GM10847 (cell line): ENCODE results near the gene SLC43A2.

Experiments used
- POLR2A ChIP-seq: IDR thresholded peaks from 2 replicates; pipeline ENCODE4 v1.6.1; 2011; ENCODE audit not compliant: insufficient read length; ENCODE audit errors: extremely low read depth

The SLC43A2 gene

DNA sequence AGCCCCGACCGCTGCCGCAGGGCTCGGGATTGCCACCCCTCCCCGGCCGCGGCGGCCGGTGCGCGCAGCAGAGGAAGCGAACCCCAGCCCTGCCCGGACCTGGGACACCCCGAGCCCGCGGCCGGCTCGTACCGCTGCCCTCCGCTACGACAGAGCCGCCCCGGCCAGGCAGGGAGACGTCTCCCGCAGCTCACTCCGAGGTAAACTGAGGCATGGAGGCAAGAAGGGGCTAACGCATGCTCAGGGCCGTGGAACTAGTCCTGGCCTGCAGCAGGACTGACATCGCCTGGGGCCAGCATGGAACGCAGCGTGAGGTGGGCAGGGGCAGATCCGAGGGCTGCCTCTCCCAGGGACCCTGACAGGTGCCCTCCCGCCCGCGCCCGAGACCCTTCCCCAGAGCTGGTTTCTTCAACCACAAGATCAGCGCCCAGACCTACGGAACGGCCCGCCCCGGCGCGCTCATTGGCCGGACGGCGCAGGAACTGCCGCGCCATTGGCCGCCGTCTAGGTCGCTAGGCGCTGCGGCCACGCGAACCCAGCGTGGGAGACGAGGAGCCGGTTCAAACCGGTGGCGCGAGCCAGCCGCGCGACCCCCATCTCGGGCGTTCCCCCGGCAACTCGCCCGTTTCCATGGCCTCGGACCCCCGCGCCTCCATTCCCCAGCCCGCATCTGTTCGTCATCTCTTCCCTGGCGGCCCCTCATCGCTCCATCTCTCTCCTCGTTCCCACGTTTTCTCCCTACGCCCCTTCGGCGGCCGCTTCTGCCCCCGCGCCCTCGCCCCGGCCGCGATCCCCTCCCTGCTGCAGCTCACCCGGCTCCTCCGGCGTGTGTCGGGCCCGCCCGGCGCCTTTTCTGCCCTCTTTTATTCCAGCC is at the start of gene SLC43A2:
SLC43A2 (minus strand) TSS at position 853 of the 874 bp plus-strand sequence. CDS start 960 bp downstream, outside the sequence.
- TF ChIP-seq POLR2A = peak; percentile 18

DNA sequence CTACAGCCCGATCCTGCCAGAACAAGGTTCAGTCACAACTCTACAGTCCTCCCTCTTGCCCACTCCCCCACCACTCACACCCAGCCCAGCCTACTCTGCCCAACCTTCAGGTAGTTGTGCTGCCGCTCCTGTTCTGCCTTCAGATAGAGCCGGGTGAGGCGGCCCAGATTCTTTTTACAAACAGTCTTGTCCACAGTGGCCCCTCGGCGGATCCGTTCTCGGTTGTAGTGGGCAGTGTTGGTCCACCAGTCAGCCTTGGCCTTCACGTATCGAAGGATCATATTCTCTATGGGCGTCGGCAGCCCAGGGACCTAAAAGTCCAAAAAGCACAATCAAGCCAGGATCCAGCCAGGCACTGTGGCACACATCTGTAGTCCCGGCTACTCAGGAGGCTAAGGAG is 47.8 kb upstream of the SLC43A2 start:
- no peak for TF ChIP-seq POLR2A

DNA sequence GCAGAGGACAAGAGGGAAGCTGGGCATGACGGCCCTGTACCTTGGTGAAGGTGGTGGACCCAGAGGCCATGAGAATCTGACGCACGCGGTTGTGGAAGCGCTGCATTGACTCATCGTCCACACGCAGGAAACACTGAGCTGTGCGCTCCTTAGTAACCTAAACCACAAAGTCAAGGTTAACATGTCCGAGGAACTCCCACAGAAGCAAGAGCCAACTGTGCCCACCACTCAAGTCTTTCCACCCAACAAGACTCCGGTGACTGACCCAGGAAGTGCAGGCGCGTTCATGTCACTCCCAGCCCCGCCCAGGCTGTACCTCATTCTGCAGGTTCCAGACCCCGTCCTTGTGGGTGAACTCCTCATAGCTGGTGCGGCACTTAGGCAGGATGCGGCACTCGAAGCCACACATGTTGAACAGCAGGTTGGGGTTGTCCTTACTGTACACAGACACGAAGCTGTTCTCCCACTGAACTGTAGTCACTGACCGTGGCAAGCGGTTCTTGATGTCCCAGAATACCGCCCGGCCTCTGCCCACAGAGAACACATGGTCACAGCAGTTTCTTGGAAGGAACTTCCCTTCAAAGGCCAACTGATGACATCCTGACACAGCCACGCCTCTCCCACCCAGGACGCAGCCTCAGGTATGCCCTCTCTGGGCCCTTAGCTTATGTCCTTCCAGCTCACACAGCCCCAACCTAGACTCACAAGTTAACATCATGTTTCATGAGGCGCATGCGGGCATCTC is 44.6 kb upstream of the SLC43A2 start:
- TF ChIP-seq POLR2A = no peak

DNA sequence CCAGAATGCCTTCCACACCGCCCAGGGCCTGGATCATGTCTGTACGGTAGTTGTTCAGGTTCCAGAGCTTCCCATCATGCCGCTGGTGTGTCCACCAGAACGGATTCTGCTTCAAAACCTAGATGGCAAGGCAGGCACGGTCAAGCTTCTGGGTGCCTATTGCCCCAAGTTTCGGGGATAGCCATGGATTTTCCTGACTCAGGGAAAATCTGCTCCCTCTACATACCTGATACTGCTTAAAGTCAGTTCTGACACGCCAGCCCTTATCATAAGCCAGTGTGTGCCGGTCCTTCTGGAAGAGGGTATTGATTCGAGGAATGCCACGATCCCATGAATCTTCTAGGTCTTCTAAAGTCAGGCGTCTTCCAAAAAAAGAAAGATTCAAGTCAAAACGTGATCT is 32.4 kb upstream of the SLC43A2 start:
- TF ChIP-seq POLR2A = no peak

DNA sequence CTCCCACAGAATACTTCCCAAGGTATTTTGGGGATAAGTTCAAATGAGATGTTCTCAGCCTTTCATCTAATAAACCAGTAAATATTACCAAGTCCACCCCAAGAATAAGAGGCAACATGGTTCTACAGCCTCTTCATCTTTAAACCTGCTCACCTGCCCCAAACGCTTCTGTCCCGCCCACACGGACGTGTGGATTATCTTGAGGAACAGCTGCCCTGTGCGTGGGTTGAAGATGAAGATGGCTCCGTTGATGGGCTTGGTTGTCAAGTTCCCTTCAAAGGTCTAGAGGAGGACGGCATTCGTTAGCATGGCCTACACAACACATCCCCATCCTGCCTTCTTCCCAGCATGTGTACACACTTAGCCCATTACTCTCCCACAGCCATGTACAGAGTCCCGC is 29.5 kb upstream of the SLC43A2 start:
- no peak for TF ChIP-seq POLR2A

DNA sequence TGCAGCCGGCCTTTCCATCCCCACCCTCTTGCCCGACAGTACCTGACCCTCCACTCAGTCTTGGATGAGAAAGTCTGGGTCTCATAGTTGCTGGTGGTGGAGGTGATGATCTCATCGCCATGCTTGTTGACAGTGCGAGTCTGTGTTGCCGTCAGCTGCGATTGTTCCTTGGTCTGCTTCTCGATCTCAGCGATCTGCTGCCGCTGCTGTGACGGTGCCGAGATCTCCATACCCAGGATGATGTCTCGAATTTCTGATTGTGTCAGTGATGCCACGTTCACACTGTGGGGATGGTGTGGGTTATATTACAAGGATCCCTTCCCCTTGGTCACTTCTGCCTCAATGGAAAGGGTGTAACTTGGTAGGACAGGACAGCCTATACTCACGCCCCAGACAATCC is 25.1 kb upstream of the SLC43A2 start:
- no peak for TF ChIP-seq POLR2A

DNA sequence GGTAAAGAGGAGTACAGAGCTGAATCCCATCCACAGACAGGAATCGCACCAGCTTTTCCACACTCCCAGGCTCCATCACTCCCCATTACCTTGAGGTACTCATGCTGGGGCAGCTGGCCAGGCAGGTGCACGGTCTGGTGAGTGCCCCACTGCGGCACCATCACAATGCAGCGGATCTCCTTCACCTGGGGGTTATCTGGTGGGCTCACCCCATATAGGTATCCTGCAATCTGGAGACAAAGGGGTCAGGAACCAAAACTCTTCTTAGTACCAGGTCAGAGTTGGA is 22.9 kb upstream of the SLC43A2 start:
- no peak for TF ChIP-seq POLR2A

DNA sequence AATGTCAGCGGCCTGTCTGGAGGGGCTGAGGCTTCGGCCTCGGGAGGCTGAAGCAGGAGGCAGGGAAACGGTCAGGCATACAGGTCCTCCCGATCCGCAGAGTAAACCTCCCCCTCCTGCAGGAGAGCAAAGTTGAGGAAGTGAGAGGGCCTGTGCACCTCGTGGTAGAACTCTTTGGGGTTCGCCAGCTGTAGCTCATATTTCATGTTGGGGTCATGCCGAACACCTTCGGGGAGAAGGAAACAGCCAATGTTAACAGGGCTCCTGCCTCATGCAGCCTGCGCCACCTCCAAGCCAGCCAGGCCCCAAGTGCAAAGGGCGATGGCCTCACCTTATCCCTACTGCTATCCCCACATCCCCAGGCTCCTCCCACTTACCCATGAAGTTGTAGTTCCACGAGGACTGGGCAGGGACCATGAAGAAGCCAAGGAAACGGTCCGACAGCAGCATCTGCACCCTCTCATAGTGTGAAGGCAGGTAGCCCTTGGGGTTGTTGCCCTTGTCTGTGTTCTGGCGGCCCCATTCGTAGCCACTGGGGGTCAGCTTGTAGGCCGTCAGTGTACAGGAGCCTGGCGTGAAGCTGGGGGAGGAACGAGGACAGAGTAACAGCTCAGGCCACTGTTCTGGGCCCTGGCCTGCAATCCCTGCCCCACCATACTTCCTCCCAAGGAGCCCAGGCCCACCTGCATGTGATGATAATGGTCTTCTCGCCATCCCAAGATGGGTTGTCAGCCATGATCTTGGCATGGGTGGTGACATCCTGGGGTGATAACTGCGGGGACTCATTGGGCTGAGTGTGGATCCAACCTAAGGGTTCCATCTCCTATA is 22.3 kb upstream of the SLC43A2 start:
- no peak for TF ChIP-seq POLR2A

DNA sequence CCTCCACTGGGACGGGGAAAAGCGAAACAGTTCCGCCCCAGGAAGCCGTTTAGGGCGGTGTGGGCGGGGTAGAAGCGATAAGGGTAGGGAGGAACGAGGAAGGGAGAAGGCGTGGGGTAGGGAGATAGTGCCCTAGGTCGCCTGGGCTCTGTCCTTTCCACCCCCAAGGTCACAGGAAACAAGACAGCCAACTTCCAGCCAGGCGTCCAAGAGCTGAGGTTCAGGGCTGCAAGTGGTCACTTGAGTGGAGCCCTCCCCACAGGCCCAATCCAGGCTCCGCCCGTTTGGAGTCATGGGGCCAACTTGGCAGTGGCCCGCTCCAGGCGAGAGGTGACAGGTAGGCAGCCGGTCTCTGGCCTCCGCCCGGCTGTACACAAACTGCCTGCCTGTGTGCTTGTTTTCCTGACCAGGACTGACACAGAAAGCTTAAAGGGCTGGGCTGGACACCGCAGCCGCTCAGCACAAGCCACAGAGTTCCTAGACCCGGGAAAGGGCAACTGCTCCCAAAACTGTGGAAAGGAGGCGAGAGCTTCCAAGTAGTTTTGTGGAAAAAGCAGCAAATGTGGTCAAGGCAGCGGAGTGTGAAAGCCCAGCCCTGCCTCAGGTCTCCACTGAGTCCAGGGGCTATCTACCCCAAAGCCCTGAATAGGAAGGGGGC is 21.3 kb upstream of the SLC43A2 start, which contains the start of gene RILP:
RILP (minus strand) TSS at position 23 of the 658 bp plus-strand sequence. CDS start 62 bp downstream, outside the sequence.
- no peak for TF ChIP-seq POLR2A

DNA sequence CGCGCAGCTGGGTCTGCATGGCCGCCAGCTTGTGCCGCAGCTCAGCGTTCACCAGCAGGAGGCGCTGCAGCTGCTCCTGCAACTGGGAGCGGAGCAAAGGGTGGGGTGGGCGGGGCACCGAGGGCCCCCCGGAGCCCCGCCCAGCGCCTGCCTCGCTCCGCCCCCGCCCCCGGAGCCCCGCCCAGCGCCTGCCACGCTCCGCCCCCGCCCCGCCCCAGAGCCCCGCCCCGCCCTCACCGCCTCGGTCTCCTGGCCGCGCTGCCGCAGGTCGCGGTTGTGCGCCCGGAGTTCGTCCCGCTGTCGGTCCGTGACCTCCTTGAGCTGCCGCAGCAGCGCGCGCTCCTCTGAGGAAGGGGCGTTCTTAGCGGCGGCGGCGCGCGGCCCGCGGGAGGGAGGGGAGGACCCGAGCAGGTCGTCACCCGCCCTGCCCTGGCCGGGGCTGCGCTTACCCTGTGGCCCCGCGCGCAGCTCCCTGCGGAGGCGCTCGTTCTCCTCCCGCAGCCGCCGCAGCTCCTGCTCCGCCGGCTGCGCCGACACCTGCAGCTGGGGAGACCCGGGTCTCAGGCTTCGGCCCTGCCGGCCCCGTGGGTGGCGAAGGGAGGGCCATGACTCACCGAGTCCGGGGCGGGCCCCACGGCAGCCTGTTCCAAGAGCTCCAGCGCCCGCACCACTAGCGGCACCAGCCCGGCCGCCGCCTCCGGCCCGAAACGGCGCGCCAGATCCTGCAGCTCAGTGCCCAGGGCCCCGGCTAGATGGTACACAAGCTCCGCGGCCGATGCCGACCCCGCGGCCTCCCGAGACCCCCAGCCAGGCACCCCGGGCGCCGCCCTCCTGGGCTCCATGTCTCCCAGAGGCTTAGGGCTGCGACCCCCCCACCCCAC is 20.6 kb upstream of the SLC43A2 start:
- no peak for TF ChIP-seq POLR2A

DNA sequence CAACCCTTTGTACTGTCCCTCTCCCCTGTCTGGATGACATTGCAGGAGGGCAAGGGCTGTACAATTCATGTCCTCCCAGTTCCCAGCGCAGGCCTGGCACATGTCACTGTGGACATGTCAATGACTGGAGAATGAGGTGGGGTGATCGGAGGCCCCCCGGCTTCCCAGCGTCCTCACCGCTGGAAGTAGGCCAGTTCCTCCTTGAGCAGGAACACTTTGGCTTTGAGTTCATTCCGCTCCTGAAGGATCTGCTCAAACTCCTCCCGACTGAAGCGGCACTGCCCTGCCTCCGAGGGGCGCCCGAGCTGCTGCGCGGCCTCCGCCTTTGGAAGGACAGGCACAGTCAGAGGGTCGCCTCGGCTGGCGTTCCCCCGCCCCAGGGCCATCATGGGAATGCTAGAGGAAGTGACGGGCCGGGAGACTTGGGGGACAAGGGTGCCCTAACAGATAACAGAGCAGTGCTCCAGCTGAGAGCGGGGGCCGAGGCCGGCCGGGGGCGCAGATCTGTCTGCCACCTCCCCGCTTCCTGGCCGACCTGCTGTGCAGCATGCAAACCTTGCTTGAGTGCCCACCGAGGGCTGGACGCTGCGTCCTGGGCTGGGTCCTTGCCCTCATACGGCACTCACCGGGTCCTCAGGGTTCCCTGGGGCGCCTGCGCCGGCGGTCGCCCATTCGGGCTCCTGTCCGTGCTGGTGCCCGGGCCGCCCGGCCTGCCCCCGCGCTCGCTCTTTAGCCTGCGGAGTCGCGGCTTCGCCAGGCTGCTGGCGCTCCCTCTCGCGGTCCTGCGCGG is 19.7 kb upstream of the SLC43A2 start:
- no peak for TF ChIP-seq POLR2A

DNA sequence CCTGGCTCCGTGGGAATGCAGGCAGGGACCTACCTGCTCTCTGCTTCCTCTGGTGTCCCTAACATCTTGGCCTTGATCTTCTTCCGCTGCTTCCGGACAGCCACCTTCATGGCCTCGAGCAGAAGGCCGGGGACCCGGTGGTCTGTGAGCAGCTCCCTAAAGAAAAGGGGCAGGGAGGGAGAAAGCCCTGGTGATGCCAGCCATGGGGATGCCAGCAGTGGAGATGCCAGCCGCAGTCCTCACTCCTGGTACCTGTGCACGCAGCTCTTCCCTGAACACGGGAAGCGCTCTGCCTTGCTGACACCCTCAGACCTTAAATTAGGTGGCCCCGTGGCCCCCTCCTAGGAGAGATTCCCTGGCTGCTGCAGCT is 19.2 kb upstream of the SLC43A2 start:
- no peak for TF ChIP-seq POLR2A

DNA sequence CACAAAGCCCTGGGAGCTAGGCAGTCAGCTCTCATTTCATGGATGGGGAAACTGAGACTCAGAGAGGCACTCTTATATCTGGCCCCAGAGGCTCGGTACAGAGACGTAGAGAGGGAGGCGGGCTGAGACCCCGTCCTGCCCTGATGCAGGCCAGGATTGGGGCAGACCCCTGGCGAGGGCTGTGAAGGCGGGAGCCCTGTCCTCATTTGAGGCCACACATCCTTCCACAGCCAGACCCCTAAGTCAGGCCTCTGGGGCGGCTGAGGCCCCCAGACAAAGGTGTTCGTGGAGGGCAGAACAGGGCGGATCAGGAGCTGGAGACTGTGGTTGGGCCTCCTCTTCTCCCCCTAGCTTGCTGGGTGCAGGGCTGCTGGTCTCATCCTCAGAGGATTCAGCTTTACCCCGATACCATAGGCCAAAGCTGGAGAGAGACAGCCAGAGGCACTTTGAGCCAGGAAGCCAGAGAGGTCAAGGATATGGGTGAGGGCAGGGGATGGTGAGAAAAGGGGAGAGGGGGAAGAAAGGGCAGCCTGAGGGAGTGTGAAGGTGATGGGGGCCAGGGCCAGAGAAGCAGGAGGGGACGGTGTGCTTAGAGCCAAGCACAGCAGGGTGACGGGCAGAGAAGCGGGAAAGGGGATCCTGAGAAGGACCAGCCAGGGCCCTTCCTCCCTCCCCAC is 17.7 kb upstream of the SLC43A2 start:
- no peak for TF ChIP-seq POLR2A
